Measurements from ENCODE around the gene CRB2. TPM values are rescaled to one million over a fixed set of nuclear protein-coding genes. Genes with fewer than 3 reads are reported as not detected.

Gene CRB2
- total RNA-seq, 1 donor from 2014 or later: not detected

- TF ChIP-seq CTCF (IDR thresholded peaks at IDR 0.05): no peak
- TF ChIP-seq POLR2A (IDR thresholded peaks at IDR 0.05): no peak
- TF ChIP-seq POLR2AphosphoS5 (IDR thresholded peaks at IDR 0.05; ENCODE audit: insufficient read depth in 1 of 2, low read depth in 1 of 2): no peak
- intact Hi-C loops (cut with DNase I): no loop called here
- H3K4me1 ChIP-seq: peaks cover 7% of the 10 kb centered on the region
- no peak overlapping the region for H3K27ac ChIP-seq
- no peaks in the 10 kb centered on the region for H3K27me3 ChIP-seq
- DNase-seq (ENCODE audit: extremely low spot score in 2 of 2): no peak
- H3K9me3 ChIP-seq: no peaks in the 10 kb centered on the region
- peaks cover 0 to 3% of the 10 kb centered on the region in 2 donors for H3K36me3 ChIP-seq
- H3K4me3 ChIP-seq: no peak overlapping the region
Observed at GRCh38 chr9:123402981-123403509, 47.0 kb downstream of the CRB2 start.

GRCh38 chr9:123406016-123406415 is 50.0 kb downstream of the CRB2 start:
- peaks cover 7% of the 10 kb centered on the region for H3K4me1 ChIP-seq
- DNase-seq (ENCODE audit: extremely low spot score in 2 of 2): no peak
- H3K9me3 ChIP-seq: no peaks in the 10 kb centered on the region
- no peak overlapping the region for H3K27ac ChIP-seq
- peaks cover 0 to 3% of the 10 kb centered on the region in 2 donors for H3K36me3 ChIP-seq
- no peak overlapping the region for H3K4me3 ChIP-seq
- TF ChIP-seq POLR2AphosphoS5 (IDR thresholded peaks at IDR 0.05; ENCODE audit: insufficient read depth in 1 of 2, low read depth in 1 of 2) (no peak), POLR2A (IDR thresholded peaks at IDR 0.05) (no peak), CTCF (IDR thresholded peaks at IDR 0.05) (no peak)
- intact Hi-C loops (cut with DNase I): no loop called here
- H3K27me3 ChIP-seq: no peaks in the 10 kb centered on the region

- H3K4me3 ChIP-seq: no peak overlapping the region
- TF ChIP-seq POLR2AphosphoS5 (IDR thresholded peaks at IDR 0.05; ENCODE audit: insufficient read depth in 1 of 2, low read depth in 1 of 2) (no peak), CTCF (IDR thresholded peaks at IDR 0.05) (no peak), POLR2A (IDR thresholded peaks at IDR 0.05) (no peak)
- peaks cover 7% of the 10 kb centered on the region for H3K4me1 ChIP-seq
- H3K27ac ChIP-seq: no peak overlapping the region
- no peaks in the 10 kb centered on the region for H3K9me3 ChIP-seq
- intact Hi-C loops (cut with DNase I): no loop called here
- peaks cover 0 to 3% of the 10 kb centered on the region in 2 donors for H3K36me3 ChIP-seq
- DNase-seq (ENCODE audit: extremely low spot score in 2 of 2): no peak
- H3K27me3 ChIP-seq: no peaks in the 10 kb centered on the region
Observed at GRCh38 chr9:123406691-123407216, 50.8 kb downstream of the CRB2 start.

GRCh38 chr9:123407217-123407851 is 51.3 kb downstream of the CRB2 start:
- H3K4me1 ChIP-seq: peaks cover 7% of the 10 kb centered on the region
- intact Hi-C loops (cut with DNase I): no loop called here
- H3K36me3 ChIP-seq: peaks cover 0 to 3% of the 10 kb centered on the region in 2 donors
- H3K9me3 ChIP-seq: no peaks in the 10 kb centered on the region
- H3K27ac ChIP-seq: no peak overlapping the region
- no peak for TF ChIP-seq CTCF (IDR thresholded peaks at IDR 0.05)
- TF ChIP-seq POLR2A (IDR thresholded peaks at IDR 0.05): no peak
- TF ChIP-seq POLR2AphosphoS5 (IDR thresholded peaks at IDR 0.05; ENCODE audit: insufficient read depth in 1 of 2, low read depth in 1 of 2): no peak
- H3K27me3 ChIP-seq: no peaks in the 10 kb centered on the region
- DNase-seq (ENCODE audit: extremely low spot score in 2 of 2): no peak
- no peak overlapping the region for H3K4me3 ChIP-seq
